ENCODE results near the gene CPA5.

Gene CPA5

DNA sequence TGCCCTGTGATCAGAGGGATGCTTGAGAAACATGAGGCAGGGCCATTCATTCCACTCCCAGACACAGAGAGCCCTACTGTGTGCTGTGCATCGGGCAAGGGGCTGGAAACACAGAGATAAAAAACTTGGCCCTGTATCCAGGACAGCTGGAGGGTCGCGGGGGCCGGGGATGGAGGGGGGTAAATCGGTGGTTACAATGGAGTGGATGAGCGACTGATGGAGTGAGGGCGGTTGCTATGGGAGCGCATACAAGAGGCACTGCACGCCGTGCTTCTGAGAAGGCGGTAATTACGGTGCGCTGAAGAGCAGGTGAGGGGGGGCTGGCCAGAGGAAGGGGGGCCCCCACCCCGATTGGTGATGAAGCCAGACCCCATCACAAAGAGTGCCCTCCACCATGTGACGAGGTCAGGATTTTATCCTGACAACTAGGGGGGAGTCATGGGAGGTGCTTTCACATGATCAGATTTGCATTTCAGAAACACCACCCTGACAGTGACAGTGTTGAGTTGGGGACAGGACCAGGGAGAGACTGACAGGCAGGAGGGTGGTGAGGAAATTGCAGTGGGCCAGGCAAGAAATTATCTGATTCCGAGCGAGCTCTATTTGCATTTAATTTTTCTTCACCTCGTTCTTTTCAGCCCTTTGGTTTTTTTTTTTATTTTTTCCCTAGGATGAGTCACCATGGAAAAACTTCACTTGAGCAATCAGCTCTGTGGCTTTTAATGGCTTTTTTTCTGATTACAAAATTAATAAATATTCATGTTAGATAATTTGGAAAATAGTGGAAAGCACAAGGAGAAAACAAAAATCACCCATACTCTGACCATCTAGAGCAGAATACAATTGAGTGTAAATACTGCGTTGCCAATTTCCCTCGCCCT, 7.8 kb downstream of the CPA5 start:
- TF ChIP-seq LEF1 (IDR thresholded peaks at IDR 0.05; ENCODE audit: borderline replicate concordance): no peak
- TF ChIP-seq SP1 (IDR thresholded peaks at IDR 0.05): no peak
- no peak for TF ChIP-seq FOXM1 (IDR thresholded peaks at IDR 0.05; ENCODE audit: borderline replicate concordance)
- TF ChIP-seq ZNF384 (IDR thresholded peaks at IDR 0.05): no peak
- no peak for TF ChIP-seq L3MBTL2 (conservative IDR thresholded peaks at IDR 0.05)
- no peak for TF ChIP-seq FOXA1 (IDR thresholded peaks at IDR 0.05)
- TF ChIP-seq BHLHE40 (IDR thresholded peaks at IDR 0.05; ENCODE audit: borderline replicate concordance): no peak
- no peak for TF ChIP-seq TARDBP (IDR thresholded peaks at IDR 0.05)
- TF ChIP-seq HDGF (IDR thresholded peaks at IDR 0.05; ENCODE audit: borderline replicate concordance): no peak
- no peak for TF ChIP-seq FOXK2 (IDR thresholded peaks at IDR 0.05)
- TF ChIP-seq CTBP1 (IDR thresholded peaks at IDR 0.05; ENCODE audit: borderline replicate concordance): no peak
- no peak for TF ChIP-seq NFRKB (IDR thresholded peaks at IDR 0.05)
- no peak for TF ChIP-seq ARNT (IDR thresholded peaks at IDR 0.05)
- ChIA-PET POLR2A (no interaction called here), CTCF (interaction anchor here (0.7 kb wide), 1 partner anchor 403 kb away, joined by 3 read pairs; no protein-coding TSS in a partner anchor)
- DNase-seq (ENCODE audit: extremely low spot score): no peak

DNA sequence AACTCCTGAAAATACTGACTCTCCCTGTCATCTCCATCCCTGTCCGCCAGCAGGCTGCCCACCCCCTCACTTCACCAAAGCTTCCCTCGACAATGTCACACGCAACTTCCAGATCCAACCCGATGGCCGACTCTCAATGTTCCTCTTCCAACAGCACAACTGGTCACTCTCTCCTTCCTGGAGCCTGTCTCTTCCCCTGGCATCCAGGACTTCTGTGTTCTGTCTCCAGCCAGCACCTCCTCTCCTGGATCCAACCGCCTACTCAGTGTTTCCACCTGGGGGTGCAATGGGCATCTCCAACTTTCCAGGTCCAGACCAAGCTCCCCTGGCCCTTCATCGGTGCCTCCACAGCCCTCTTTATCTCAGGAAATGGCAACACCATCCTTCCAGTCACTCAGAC, 8.6 kb downstream of the CPA5 start:
- no peak for DNase-seq (ENCODE audit: extremely low spot score)
- ChIA-PET POLR2A (no interaction called here), CTCF (interaction anchor here (0.7 kb wide), 1 partner anchor 403 kb away, joined by 3 read pairs; no protein-coding TSS in a partner anchor)
- TF ChIP-seq ARNT (IDR thresholded peaks at IDR 0.05): no peak

GRCh38 chr7:130356121-130356875, 11.7 kb downstream of the CPA5 start:
- POLR2A ChIA-PET: interaction anchor here (0.7 to 1.1 kb wide), 2 partner anchors 83 to 151 kb away, joined by 3 read pairs; partner anchors contain the start of gene TMEM209
- TF ChIP-seq FOXK2 (IDR thresholded peaks at IDR 0.05): no peak
- TF ChIP-seq, protein P1, sequence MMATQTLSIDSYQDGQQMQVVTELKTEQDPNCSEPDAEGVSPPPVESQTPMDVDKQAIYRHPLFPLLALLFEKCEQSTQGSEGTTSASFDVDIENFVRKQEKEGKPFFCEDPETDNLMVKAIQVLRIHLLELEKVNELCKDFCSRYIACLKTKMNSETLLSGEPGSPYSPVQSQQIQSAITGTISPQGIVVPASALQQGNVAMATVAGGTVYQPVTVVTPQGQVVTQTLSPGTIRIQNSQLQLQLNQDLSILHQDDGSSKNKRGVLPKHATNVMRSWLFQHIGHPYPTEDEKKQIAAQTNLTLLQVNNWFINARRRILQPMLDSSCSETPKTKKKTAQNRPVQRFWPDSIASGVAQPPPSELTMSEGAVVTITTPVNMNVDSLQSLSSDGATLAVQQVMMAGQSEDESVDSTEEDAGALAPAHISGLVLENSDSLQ (IDR thresholded peaks at IDR 0.05): peak; percentile 86
- DNase-seq (ENCODE audit: extremely low spot score): no peak
- CTCF ChIA-PET: no interaction called here

- CTCF ChIA-PET: interaction anchor here (0.6 kb wide), 1 partner anchor 181 kb away, joined by 7 read pairs; no protein-coding TSS in a partner anchor
Measured at GRCh38 chr7:130356876-130357611, 12.4 kb downstream of the CPA5 start.

DNA sequence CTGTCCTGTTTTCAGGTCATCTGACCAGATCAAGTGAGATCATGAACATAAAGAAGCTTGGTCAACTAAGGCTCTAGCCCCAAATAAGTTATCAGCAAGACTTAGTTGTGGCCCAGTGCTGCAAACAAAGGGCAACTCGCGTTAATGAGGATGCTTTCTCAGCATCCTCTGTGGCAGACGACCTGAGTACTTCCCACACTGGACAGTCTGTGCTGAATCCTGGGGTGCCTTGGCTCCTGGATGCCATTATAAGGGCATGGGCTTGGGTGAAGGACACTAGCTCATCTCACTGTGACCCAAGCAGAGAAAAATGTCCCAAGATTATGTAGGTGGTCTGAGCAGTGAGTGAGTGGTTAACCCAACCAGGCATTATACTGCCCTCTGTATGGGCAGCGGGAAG, 13.9 kb downstream of the CPA5 start:
- CTCF ChIA-PET: interaction anchor here (0.9 kb wide), 1 partner anchor 34 kb away, joined by 3 read pairs; no protein-coding TSS in a partner anchor
- DNase-seq (ENCODE audit: extremely low spot score): no peak
- no peak for TF ChIP-seq TARDBP (IDR thresholded peaks at IDR 0.05)
- no peak for TF ChIP-seq NFRKB (IDR thresholded peaks at IDR 0.05)
- no peak for TF ChIP-seq BHLHE40 (IDR thresholded peaks at IDR 0.05; ENCODE audit: borderline replicate concordance)
- no peak for TF ChIP-seq HDGF (IDR thresholded peaks at IDR 0.05; ENCODE audit: borderline replicate concordance)
- no peak for TF ChIP-seq LEF1 (IDR thresholded peaks at IDR 0.05; ENCODE audit: borderline replicate concordance)
- TF ChIP-seq ARNT (IDR thresholded peaks at IDR 0.05): no peak
- no peak for TF ChIP-seq L3MBTL2 (conservative IDR thresholded peaks at IDR 0.05)
- no peak for TF ChIP-seq FOXA1 (IDR thresholded peaks at IDR 0.05)
- POLR2A ChIA-PET: no interaction called here

More at GRCh38 chr7:130356876-130357611, 12.4 kb downstream of the CPA5 start:
- no peak for DNase-seq (ENCODE audit: extremely low spot score)
- no peak for TF ChIP-seq ELF4 (IDR thresholded peaks at IDR 0.05)
- no peak for TF ChIP-seq L3MBTL2 (conservative IDR thresholded peaks at IDR 0.05)
- no peak for TF ChIP-seq ZNF384 (IDR thresholded peaks at IDR 0.05)
- no peak for TF ChIP-seq FOXA1 (IDR thresholded peaks at IDR 0.05)
- TF ChIP-seq, protein P1 (IDR thresholded peaks at IDR 0.05): no peak
- TF ChIP-seq FOXK2 (IDR thresholded peaks at IDR 0.05): no peak
- TF ChIP-seq SUZ12 (IDR thresholded peaks at IDR 0.05): no peak
- no peak for TF ChIP-seq CTBP1 (IDR thresholded peaks at IDR 0.05; ENCODE audit: borderline replicate concordance)
- no peak for TF ChIP-seq NFRKB (IDR thresholded peaks at IDR 0.05)
- TF ChIP-seq TARDBP (IDR thresholded peaks at IDR 0.05): no peak
- no peak for TF ChIP-seq BHLHE40 (IDR thresholded peaks at IDR 0.05; ENCODE audit: borderline replicate concordance)
- TF ChIP-seq SP1 (IDR thresholded peaks at IDR 0.05): no peak
- no peak for TF ChIP-seq HDGF (IDR thresholded peaks at IDR 0.05; ENCODE audit: borderline replicate concordance)
- no peak for TF ChIP-seq LEF1 (IDR thresholded peaks at IDR 0.05; ENCODE audit: borderline replicate concordance)
- no peak for TF ChIP-seq ARNT (IDR thresholded peaks at IDR 0.05)
- no peak for TF ChIP-seq FOXM1 (IDR thresholded peaks at IDR 0.05; ENCODE audit: borderline replicate concordance)
- POLR2A ChIA-PET: interaction anchor here (0.7 to 1.1 kb wide), 2 partner anchors 151 to 1760 kb away, joined by 3 read pairs; partner anchors contain the start of gene TMEM209

DNA sequence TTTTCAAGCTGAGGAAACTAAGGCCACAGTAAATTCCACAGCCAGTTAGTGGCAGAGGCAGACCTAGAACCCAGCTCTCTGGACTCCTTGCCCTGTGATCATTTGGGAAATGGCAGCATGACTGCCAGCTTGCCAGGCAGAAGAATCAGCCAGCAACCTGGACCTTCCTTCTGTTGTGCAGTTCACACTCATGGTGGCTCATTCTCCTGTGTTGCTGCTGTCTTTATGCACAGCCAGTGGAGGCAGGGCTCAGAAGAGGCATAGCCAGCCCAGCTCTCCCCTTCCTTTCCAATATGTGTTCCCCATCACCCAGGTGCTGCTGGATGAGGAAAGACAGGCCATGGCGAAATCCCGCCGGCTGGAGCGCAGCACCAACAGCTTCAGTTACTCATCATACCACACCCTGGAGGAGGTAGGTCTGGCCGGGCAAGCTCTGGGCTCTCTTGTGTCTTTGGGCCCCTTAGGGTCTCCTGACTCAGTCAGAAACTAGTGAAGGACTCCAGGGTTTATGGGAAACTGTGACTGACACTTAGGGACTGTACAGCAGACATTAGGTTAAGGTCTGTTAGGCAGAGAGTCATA, 14.8 kb downstream of the CPA5 start:
- TF ChIP-seq NFRKB (IDR thresholded peaks at IDR 0.05) (no peak), SP1 (IDR thresholded peaks at IDR 0.05) (no peak), BHLHE40 (IDR thresholded peaks at IDR 0.05; ENCODE audit: borderline replicate concordance) (no peak), CTBP1 (IDR thresholded peaks at IDR 0.05; ENCODE audit: borderline replicate concordance) (no peak), TARDBP (IDR thresholded peaks at IDR 0.05) (no peak), ZNF384 (IDR thresholded peaks at IDR 0.05) (no peak), HDGF (IDR thresholded peaks at IDR 0.05; ENCODE audit: borderline replicate concordance) (no peak), FOXK2 (IDR thresholded peaks at IDR 0.05) (no peak), FOXM1 (IDR thresholded peaks at IDR 0.05; ENCODE audit: borderline replicate concordance) (no peak)
- TF ChIP-seq, protein P1 (IDR thresholded peaks at IDR 0.05): no peak
- DNase-seq (ENCODE audit: extremely low spot score): no peak
- POLR2A ChIA-PET: no interaction called here
- CTCF ChIA-PET: no interaction called here

All from HEK293T (cell line).